Posterior vena cava (tissue), 2 donors: Measurements from ENCODE around the gene GNAQ. TPM values are rescaled to one million over a fixed set of nuclear protein-coding genes. Genes with fewer than 3 reads are reported as not detected.

ENCODE experiments used
- DNase-seq: peaks from one replicate; pipeline ENCODE4 v3.0.0-alpha.2; 2020; ENCODE audit warnings: low spot score
- intact Hi-C, 2 donors: fragments of 100-400 bp; cut with DNase I; formaldehyde crosslinking; loops; one replicate each; pipeline versions ENCODE4 v1.14.1 to v1.14.2; 2022 to 2023
- total RNA-seq, 2 donors: library from RNA; stranded (reverse); fragmentation: NEBNext Ultra II Directional; extraction: Animal tissue kit (Norgen Biotek cat#: 25700); gene quantifications; one replicate each; pipeline ENCODE4 v1.2.1, GENCODE V29; 2021
- donor health status: DM: yes; HTN: yes; CAD: no.
- donor health status: DM: yes; HTN: yes; CAD: no.

The GNAQ gene
- total RNA-seq, 2 donors from 2014 or later, result 69.4 to 84.0 TPM

- DNase-seq, result no peak
- intact Hi-C loops, result no loop called here
Measured at GRCh38 chr9:78010445-78010844, 21.2 kb downstream of the GNAQ start.

DNA sequence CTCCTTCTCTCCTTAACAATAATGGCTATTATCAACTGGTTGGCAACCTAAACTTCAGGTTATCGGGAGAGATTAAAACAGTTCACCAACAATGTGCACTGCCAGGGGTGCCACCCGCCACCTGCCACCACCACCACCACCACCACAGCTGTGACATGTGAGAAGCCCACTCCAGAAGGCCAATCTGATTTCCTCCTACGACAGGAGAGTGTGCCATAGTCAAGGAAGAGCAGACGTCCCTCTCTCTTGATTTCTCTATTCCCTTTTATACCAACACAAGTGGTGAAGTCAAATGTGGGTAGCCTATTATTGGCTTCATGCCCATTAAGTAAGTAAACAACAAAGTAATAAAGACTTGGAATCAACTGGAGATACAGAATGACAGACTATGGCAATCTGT, 22.4 kb downstream of the GNAQ start:
- no peak for DNase-seq
- intact Hi-C loops, result no loop called here

- DNase-seq, result no peak
- intact Hi-C loops, result no loop called here
Measured at GRCh38 chr9:78006734-78007133, 24.9 kb downstream of the GNAQ start.

GRCh38 chr9:78005231-78006002, 26.2 kb downstream of the GNAQ start:
- intact Hi-C loops, result no loop called here
- no peak for DNase-seq

DNA sequence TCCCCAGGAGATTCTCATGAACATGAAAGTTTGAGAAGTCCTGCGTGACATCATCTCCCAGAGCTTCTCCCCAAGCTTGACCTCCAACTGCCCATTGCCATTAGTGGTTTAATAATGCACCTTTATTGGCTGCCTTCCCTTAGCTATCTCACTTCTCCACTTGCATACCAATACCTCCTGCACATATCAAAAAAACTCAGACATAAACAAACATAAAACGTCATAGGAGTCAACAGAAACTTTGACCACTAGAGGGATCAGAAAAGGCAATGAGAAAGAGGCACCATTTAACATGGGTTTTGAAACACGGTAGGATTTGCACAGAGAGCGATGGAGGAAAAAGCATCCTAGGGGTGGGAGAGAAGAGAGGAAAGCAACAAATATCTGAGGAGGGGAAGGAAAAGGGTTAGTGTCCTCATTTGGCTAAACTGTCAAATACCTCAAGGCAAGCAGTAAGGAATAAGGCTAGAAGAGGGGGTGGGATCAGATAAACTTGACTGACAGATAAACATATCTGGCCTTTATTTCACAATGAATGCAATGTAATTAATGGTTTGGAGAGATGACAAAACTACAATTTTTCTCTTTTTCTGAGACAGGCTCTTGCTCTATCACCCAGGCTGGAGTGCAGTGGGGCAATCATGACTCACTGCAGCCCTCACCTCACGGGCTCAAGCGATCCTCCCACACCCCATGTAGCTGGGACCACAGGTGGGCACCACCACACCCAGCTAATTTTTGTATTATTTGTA, 27.0 kb downstream of the GNAQ start:
- DNase-seq, result no peak
- intact Hi-C loops, result no loop called here

- no peak for DNase-seq
- intact Hi-C loops, result no loop called here
Measured at GRCh38 chr9:78003730-78004129, 27.9 kb downstream of the GNAQ start.

GRCh38 chr9:78001946-78002731, 29.5 kb downstream of the GNAQ start:
- no peak for DNase-seq
- intact Hi-C loops, result no loop called here

DNA sequence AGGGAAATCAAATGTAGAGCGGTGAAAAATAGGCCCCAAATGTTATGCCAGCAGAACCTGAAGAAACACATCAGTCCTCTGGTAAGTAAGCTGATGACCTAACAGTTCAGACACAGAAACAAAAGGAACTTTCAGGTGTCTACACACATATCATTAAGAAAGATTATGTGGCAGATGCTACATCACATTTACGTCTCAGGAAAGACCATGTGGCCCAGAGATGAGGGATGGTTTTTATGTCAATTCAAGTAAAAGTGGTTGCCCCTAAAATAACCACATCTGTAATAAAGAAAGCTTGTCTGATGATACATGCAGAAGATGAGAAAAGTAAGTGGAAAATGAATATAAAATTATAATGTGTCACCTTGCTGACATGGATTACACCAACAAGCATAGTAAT, 31.4 kb downstream of the GNAQ start:
- intact Hi-C loops, result no loop called here
- no peak for DNase-seq

DNA sequence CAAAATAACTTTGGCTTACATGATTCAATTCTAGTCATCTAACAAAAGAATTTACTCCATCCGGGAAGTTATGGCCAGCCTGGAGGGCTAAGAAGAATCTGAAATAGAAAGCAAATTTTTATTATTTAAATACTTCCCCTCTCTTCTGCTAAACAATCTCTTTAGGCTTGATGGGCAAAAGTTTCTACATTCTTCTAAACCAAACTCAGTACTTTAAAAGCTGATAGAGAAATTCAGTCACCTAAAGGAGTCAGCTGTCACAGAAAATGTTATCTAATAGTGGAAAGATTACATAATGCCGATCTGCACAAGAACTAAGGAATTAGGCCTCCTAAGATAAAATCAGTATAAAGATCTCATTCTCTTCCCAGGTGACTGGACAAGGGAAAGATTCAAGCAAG, 32.4 kb downstream of the GNAQ start:
- intact Hi-C loops, result no loop called here
- DNase-seq, result no peak

DNA sequence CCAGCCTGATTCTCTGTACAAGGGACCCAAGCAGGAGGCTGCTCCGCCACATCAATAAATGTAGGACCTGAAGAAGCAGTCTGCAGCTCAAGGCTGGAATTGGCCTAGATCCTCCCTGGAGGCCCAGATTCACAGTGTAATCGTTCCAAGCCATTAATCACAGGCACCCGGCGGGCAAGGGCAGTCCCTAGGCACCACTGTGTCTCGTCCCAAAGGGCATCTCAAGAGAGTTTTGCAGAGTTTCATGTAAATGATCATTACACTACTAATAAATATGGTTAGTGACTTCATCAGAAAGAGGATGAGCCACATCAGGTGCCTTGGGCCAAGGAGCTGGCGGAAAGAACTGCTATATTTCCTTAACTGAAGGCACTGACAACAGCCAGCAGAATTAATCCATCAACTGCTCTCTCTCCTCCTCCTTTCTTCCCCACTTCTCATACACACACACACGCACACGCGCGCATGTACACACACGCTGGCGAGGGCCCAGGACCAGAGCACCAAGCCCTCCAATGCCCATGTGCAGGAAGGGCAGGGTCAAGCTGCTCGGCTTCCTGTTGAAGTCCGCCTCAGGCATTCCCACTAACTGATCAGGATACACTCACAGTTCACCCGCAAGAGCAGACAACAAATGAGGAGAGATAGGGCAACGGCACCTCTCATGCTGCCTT, 33.9 kb downstream of the GNAQ start:
- intact Hi-C loops, result no loop called here
- DNase-seq, result no peak

DNA sequence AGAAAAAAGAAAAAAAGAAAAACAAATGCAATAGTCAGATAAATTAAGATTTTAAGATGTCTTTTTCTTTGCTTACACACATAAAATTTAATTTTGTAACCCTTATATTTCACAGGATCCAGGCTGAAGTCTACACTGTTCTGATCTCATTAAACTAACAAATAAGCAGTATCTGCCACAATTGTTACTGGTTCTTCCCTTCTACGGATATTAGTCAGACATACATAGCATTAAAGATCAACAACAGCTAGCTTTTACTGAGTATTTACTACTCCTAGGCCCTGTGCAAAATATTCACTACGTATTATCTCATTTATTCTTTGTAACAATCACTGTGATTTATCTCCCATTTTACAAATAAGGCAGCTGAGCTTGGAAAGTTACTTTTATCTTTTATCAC, 34.9 kb downstream of the GNAQ start:
- intact Hi-C loops, result no loop called here
- DNase-seq, result no peak

GRCh38 chr9:77991191-77991590, 40.4 kb downstream of the GNAQ start:
- intact Hi-C loops, result no loop called here
- no peak for DNase-seq

- intact Hi-C loops, result no loop called here
- no peak for DNase-seq
Measured at GRCh38 chr9:77989909-77990308, 41.7 kb downstream of the GNAQ start.

DNA sequence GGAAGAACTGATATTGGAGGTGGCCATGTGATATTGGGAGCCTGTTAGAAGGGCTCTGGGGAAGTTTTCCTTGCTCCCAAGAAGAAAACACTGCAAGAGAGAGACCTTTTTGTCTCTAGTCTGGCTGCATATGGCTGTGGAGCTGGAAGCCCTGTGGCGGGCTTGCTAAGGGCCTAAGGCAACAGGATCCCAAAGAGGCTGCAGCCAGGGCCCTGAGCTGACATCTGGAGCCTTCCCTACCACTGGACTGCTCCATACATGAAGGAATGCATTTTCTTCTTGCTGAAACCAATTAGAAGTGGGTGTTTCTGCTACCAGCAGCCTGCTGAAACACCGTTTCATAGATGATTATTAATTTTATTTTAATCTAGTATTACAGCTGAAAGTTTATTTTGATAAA, 42.2 kb downstream of the GNAQ start:
- intact Hi-C loops, result no loop called here
- DNase-seq, result no peak

GRCh38 chr9:77988630-77989029, 43.0 kb downstream of the GNAQ start:
- intact Hi-C loops, result no loop called here
- no peak for DNase-seq

GRCh38 chr9:77987880-77988525, 43.6 kb downstream of the GNAQ start:
- DNase-seq, result no peak
- intact Hi-C loops, result no loop called here

DNA sequence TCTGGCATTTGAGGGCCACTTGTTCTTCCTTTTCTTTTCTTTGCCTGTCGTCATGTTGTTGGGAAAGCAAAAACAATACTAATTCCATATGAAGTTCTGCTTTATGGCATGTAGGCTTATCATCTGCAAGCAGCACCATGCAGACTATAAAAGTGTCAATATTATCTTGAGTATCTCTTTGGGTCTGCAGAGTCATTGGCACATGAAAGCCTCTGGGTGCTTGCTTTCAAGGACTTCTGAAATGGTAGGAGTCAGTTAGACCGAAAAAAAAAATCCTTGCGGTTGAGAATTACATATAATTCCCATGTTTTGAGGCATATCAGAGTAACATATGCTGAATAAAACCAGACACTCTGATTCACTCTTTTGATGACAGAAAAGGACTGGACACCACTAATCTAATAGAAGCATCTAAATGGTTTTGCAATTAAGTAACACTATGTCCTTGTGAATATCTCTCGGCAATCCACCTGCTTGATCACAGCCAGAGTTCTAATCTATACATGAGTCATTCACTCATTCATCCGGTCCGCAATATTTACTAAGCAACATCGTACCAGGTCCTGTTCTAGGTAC, 44.4 kb downstream of the GNAQ start:
- intact Hi-C loops, result no loop called here
- no peak for DNase-seq

DNA sequence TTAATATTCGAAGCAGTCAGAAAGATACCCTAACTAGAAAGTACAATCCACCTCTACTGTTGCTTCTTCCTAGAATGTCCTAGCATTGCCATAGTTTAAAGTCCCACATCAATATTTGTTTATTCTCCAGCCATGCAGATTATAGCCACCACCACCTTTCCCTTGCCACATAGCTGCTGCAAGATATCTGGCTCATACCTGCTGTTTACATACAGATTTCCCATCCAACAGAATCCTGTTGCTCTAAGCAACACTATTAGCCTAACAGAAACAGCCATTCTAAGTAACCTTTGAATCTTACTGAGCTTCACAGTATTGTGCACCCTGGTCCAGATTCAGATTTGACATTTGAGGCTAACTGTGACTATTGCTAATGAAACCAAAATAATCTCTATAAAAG, 45.6 kb downstream of the GNAQ start:
- no peak for DNase-seq
- intact Hi-C loops, result no loop called here

DNA sequence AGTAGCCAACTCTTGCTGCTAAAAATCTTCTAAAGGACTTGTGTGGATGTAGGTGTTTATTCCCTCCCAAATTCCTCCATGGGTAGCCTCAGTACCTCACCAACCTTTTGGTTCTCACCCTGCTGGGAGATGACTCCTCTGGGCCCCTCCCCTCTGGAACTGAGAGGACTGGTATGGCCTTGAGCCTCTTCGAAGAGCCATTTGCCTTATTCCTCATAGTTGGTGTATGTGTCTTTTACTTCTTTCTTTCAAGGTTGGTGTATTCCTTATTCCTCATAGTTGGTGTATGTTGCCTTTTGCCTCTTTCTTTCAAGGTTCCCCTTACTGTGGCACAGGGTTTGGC, 48.3 kb downstream of the GNAQ start:
- intact Hi-C loops, result no loop called here
- DNase-seq, result no peak
